Measurements from ENCODE around the gene GPR31. TPM values are rescaled to one million over a fixed set of nuclear protein-coding genes. Genes with fewer than 3 reads are reported as not detected.

GPR31 gene
- polyA plus RNA-seq, 1 of the 3 experiments (the other 2 are of a cell fraction), result not detected

DNA sequence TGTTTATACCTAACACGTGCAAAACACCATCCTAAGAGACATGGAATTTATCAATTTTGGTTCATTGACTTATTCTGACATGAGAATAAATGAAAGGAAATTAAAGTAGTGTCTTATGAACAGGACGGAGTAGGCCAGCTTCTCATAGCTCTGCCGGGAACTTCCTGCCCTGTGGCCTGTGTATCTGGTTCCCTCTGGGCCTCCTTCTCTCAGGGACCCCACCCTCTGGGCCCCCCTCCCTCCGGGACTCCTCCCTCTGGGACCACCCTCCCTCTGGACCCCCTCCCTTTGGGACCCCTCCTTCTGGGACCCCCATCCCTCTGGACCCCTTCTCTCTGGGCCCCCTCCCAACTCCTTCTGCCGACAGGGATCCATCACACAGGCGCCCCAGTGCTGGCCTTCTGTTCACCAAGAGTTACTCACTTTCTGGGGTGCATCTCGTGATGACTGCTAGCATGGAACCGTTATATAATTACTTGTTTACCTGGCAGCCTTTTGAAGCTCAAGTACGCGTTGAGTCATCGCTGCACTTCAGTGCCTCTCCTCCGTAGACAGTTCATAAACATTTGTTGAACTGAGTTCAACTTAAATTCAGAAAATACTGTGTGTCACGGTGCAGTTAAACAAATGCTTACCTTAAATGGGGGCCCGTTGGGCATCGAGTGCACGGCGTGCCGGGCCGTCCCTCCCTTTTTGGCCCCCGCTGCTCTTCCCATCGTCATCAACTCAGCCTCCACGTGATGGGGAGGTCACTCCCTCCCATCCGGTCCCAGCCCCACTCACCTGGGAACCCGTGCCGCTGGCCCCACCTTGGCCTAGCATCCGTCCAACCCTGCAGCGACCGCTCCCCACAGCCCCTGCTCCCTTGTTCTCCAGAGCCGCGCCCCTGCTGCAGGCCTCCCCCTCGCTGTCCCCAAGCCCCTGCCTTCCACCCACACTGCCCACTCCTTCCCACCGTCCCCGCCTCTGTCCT lies 26.8 kb downstream of the GPR31 start:
- Histone ChIP-seq H3K27me3 (ENCODE audit: insufficient read depth) (no peaks in the 10 kb centered on the region), H3K4me1 (ENCODE audit: control insufficient read depth in 1 of 2, insufficient read depth in 2 of 2, low read depth in 1 of 2, low read length in 1 of 2) (no peaks in the 10 kb centered on the region), H3K79me2 (ENCODE audit: insufficient read depth) (no peaks in the 10 kb centered on the region), H3K4me3 (ENCODE audit: low read depth in 2 of 2, low read length in 1 of 2) (no peak overlapping the region), H3K9me2 (no peaks in the 10 kb centered on the region), H3K9me3 (no peaks in the 10 kb centered on the region), H3K27ac (ENCODE audit: low read depth in 2 of 2, low read length in 1 of 2) (no peak overlapping the region), H2AFZ (ENCODE audit: low read depth) (no peak overlapping the region), H3K4me2 (no peak overlapping the region), H4K20me1 (ENCODE audit: insufficient read depth) (no peaks in the 10 kb centered on the region), H3K9ac (no peak overlapping the region), H3K36me3 (replicated peaks in 1 of 2; ENCODE audit: control insufficient read depth in 1 of 2, insufficient read depth in 2 of 2, low read length in 1 of 2) (no peaks in the 10 kb centered on the region), H3F3A (replicated peaks; ENCODE audit: insufficient read depth) (no peaks in the 10 kb centered on the region)
- ChIA-PET POLR2A (no interaction called here), CTCF (interaction anchor here (1.0 kb wide), 1 partner anchor 10 kb away, joined by 3 read pairs; no protein-coding TSS in a partner anchor)
- TF ChIP-seq TAF1 (IDR thresholded peaks at IDR 0.05; ENCODE audit: borderline replicate concordance, low read depth, low read length) (no peak), POLR2AphosphoS5 (IDR thresholded peaks at IDR 0.05; ENCODE audit: low read depth, low read length) (no peak), NRF1 (IDR thresholded peaks at IDR 0.05; ENCODE audit: low read depth, low read length) (no peak), TCF12 (IDR thresholded peaks at IDR 0.05) (no peak), USF1 (IDR thresholded peaks at IDR 0.05; ENCODE audit: borderline replicate concordance, low read depth) (no peak), RFX5 (IDR thresholded peaks at IDR 0.05; ENCODE audit: low read length) (no peak), NFIC (IDR thresholded peaks at IDR 0.05; ENCODE audit: borderline replicate concordance) (no peak), YY1 (IDR thresholded peaks at IDR 0.05; ENCODE audit: low read depth) (no peak), TEAD4 (IDR thresholded peaks at IDR 0.05; ENCODE audit: borderline replicate concordance, insufficient read depth) (no peak), RCOR1 (IDR thresholded peaks at IDR 0.05; ENCODE audit: low read length) (no peak), JUND (IDR thresholded peaks at IDR 0.05) (no peak), RXRA (IDR thresholded peaks at IDR 0.05; ENCODE audit: borderline replicate concordance, low read depth) (no peak), IRF3 (IDR thresholded peaks at IDR 0.05; ENCODE audit: low read depth, low read length) (no peak), FOXJ3 (CRISPR knock-in tag; IDR thresholded peaks at IDR 0.05) (no peak)
- TF ChIP-seq, protein P1, sequence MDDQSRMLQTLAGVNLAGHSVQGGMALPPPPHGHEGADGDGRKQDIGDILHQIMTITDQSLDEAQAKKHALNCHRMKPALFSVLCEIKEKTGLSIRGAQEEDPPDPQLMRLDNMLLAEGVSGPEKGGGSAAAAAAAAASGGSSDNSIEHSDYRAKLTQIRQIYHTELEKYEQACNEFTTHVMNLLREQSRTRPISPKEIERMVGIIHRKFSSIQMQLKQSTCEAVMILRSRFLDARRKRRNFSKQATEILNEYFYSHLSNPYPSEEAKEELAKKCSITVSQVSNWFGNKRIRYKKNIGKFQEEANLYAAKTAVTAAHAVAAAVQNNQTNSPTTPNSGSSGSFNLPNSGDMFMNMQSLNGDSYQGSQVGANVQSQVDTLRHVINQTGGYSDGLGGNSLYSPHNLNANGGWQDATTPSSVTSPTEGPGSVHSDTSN (IDR thresholded peaks at IDR 0.05), result no peak
- DNase-seq, result no peak
- WGBS (ENCODE audit: low lambda C conversion rate), result 74% methylated on average over 33 of the region's 33 CpGs

Measured in SK-N-SH (cell line).